Smooth muscle cell of the brain vasculature (primary cell): ENCODE measurements around the gene C6orf15.

Source experiments
- DNase-seq: peaks from one replicate; pipeline ENCODE4 v3.0.0-alpha.2; 2012; ENCODE audit warnings: low read depth, low spot score

The C6orf15 gene

DNA sequence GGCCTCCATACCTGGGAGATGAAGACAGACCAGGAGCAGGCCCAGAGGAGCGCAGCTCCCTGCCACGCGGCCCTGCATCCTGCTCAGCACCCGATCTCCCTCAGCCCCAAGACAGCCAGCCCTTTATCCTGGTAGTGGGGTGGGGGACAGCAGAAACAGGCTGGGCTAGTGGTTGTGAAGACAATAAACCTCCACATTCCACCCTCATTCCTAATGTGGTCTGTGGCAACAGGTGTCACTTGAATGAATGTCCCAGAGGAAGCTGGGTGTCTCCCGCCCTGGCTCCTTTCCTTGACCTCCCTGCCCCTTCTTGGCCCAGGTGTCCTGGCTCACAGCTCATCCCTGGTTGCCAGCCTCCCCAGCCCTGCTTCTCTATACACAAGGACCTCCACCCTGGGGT is at the start of gene C6orf15:
Gene C6orf15, minus strand, starts transcription at position 98 of the 400 bp plus-strand sequence. Its CDS starts 20 bp downstream, at position 78.
- no peak for DNase-seq

DNA sequence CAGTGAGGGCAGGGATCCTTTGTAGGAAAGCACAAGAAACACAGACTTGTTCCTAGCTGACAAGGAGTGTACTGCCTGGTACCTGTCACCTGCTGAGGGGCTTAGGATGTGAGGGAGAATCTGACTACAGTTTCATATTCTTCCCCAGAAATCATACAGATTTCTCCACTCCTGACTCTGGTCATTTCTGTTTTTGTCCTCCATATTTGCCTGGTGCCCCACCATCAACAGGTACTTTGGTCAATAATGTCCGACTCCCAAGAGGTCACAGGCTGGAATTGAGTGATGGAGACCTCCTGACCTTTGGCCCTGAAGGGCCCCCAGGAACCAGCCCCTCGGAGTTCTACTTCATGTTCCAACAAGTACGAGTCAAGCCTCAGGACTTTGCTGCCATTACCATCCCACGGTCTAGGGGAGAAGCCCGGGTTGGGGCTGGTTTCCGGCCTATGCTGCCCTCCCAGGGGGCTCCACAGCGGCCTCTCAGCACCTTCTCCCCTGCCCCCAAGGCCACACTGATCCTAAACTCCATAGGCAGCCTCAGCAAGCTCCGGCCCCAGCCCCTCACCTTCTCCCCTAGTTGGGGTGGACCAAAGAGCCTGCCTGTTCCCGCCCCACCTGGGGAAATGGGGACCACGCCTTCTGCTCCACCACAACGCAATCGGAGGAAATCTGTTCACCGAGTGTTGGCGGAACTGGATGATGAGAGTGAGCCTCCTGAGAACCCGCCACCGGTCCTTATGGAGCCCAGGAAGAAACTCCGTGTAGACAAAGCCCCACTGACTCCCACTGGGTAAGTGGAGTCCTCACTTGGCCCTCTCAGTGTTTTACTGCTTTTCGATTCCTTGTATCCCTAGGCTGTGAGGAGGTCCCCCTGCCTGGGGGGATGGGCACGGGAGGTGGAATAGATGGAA is 49.1 kb upstream of the C6orf15 start:
- no peak for DNase-seq

DNA sequence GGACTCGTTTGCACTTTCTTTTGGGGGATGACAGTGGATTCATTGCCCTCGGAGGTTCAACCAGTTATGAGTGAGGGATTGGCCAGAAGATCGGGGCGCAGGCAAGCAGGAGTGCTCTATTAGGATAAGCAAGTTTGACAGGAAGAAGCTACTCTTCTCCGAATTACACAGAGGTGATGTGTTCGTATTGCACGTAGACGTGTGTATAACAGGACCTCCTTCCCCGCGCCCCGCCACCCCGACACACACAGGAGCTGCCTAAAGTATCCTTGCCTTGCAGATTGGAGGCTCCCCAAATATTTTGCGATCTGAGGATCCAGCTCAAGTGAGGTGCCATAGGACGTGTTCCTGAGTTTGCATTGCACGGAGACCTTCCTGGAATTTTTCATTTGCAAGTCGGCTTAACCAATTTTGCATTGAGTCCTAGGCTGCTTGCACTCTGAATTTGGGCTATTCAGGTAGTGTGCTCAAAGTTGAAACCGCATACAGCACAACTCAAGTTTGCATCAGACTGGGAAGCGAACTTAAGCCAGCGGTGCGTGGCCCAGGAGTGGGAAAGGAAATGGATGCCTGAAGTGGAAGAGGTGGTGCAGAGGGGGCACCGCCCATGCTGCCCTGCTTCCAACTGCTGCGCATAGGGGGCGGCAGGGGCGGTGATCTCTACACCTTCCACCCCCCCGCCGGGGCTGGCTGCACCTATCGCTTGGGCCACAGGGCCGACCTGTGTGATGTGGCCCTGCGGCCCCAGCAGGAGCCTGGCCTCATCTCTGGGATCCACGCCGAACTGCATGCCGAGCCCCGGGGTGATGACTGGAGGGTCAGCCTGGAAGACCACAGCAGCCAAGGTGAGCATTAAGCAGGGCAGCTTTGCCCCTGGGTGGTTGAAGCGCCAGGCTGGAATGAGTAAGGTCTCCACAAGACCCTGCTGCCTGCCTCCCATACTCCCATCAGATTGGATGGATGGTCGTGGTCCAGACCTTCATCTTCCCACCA is 46.8 kb upstream of the C6orf15 start:
- DNase-seq: no peak

DNA sequence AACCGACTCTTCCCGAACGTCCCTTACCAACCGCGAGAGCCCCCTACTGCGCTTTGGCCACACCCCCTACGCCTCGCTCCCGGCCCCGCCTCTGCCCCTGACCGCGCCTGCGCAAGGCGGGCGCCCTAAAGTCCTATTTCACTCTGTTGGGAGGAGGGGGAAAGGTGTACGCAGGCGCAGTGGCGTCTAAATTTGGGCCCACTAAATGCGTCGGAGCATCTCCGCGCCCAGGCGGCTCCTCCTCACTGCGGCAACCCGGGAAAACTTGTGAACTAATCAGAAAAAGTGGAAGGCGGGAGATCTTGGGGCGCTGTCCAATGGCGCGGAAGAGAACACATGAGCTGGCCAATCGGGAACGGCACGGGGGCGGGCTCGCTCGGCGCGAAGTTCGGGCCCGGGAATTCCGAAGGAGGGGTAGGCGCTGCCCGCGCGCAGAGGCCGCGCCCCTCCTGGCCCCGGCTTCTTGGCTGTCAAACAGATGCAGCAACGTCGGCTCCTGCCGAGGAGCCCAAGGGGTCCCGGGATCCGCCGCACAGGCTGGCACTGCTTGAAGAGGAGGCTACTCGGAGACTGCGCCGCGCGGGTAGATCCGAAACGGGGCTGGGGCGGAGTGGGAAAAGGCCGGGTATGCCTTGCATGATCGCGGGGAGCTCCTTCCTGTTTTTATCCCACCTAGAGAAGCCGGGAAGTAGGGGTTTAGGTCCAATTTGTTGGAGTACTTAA is 45.9 kb upstream of the C6orf15 start, which contains the start of gene TCF19:
Gene TCF19, plus strand, starts transcription at position 450 of the 723 bp plus-strand sequence. CDS start 881 bp downstream, outside the sequence.
- peak; percentile 99 for DNase-seq

DNA sequence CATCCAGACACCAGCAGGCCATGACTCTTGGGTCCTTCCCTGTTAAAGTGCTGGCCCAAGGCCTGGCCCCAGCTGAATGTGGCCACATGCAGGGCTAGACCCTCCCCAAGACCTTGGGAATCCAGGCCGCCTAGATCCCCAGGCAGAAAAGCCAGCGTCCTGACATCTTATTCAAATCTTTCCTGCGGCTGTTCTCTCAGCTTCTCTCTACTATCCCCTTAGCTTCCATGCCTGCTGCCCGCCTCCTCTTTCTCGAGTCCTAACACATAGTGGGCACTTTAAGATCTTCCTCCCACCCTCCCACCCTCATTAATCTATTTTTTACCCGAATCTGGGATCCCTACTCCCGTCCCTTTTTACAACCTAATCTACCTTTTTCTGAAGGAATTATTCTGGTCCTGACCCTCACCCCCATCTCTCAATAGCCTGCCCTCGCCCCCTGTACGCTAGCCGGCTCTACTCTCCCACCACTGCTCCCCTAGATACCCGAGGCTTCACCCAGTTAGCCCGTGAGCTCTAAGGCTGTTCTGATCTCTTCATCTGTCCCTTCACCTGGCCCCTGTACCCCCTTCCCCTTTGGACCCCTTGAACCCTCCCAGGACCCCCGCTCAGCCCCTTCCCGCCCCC is 45.3 kb upstream of the C6orf15 start, which contains the start of gene CCHCR1:
Gene CCHCR1, minus strand, starts transcription at position 290 of the 627 bp plus-strand sequence. Its CDS starts 202 bp downstream, at position 88.
- no peak for DNase-seq

DNA sequence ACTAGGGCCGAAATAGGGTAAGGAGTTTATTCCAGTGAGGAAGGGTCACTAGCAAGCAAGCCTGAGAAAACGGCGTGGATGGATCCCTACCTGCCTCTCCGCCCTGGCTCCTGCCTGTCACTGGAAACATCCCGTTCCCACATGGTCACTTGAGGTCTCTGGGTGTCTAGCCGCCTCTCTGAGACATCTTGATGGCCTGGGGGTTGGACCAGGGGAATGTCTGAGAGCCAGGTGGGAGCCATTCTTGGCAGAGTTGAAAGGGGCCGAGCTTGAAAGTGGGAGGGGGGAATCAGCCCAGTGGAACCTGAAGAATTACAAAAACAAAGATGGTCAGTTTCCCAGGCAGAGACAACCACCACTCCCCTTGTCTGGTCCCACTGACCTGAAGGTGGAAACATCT is 44.3 kb upstream of the C6orf15 start:
- no peak for DNase-seq

DNA sequence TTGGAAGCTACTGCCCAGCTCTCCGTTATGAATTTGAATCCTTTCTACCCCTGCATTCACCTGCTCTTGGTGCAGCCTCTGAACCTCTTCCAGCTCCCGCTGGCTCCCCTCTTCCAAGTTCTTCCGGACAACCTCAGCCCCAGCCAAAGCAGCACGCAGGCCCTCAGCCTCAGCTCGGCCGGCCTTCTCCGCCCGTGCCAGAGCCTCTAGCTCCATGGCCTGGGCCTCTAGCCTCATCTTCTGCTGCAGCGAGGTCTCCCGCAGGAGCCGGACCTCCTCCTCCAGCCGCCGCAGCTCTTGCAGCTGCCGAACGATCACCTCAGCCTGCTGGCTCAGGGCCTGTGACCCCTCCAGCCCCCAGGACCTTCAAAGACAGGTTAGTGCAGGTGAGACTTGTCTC is 42.1 kb upstream of the C6orf15 start:
- DNase-seq: no peak

DNA sequence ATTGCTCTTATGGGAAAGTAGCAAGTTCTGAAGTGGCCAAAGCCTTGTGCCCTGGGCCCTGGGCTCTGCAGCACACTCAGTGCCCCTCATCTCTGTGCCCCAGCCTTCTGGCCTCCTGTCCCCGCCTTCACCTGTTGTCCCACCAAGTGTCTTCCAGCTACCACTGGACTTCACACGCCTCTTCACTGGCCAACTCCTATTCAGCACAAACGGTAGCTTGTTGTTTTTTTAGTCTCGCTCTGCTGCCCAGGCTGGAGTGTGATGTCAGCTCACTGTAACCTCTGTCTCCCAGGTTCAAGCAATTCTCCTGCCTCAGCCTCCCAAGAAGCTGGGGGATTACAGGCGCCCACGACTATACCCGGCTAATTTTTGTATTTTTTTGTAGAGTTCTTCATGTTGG is 40.4 kb upstream of the C6orf15 start:
- no peak for DNase-seq

DNA sequence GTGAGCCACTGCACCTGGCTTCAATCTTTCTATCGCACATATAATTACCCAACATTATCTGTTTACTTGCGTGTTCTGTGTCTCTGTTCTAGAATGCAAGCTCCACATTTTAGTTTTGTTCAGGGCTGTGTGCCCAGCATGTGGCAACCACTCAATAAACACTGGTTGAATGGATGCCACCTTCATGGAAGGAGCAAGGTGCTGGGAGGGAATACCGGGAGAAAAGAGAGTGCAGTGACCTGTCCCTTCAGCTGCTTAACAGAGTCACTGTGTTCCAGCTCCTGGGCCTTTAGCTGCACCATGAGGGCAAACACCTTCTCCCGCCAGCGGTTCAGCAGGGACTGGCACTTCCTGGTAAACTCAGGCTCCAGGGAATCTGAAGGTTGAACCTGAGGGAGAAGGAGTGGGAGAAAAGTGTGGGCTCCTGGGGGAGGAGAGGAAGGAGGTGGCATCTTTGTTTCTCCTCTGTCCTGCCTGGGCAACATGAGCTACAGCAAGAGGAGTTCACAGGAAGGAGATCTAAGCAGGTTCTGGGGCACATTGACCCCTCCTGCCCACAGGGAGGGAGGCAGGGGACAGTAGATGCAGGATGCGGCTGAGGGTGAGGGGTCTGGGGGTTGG is 37.6 kb upstream of the C6orf15 start:
- no peak for DNase-seq

DNA sequence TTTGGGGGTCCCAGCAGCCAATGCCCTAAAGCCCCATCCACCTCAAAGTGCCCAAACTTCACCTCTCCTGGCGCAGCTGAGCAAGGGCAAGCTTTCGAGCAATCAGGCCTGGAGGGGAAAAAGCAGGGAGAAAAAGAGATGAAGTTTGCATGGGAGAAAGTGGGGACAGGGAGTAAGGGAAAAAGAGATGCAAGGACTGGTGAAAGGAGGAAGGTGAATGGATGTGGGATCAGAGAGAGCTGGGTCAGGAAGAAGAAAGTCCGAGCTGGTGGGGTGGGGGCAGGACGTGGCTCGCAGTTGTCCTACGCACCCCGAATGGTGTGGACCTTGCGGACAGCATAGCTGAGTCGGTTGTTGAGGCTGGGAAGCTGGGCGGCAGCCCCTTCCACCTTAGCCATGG is 33.0 kb upstream of the C6orf15 start:
- no peak for DNase-seq

DNA sequence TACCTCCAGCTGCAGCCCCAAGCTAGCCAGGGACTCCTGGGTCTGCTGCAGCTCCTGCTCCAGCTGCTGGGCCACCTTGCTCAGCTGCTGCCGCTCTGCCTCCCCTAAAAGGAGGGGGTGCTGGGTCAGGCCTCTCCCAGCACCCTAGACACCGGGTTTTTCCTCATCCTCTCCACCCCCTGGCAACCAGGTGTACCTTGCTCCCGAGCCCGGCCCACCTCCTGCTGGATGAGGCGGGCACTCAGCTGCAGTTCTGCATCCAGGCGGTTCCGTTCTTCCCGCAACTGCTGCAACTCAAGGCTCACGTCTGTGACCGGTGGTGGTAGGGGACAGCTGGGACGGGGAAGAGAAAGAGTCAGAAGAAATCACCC is 32.6 kb upstream of the C6orf15 start:
- DNase-seq: no peak

DNA sequence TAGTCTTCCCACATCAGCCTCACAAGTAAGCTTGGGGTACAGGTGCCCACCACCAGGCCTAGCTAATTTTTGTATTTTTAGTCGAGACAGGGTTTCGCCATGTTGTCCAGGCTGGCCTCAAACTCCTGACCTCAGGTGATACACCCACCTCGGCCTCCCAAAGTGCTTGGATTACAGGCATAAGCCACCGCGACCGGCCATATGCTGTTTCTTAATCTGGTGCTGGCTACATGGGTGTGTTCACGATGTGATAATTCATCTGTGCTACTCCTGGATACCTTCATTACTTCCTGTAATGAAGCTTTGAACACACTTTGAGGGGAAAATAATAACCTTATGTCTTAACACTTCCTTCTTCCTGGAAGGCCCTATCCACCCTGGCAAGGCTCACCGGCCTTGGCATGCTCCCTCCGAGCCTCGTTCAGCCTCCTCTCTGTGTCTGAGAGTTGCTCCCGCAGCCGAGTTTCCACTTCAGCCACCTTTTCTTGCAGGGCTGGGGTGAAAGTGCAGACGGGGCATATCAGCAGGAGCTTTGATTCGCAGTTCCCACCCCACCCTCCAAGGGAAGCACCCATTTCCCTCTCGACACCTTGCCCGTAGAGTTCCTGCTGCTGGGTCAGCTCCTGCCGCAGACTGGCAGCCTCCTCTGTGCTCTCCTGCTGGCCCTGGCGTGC is 32.1 kb upstream of the C6orf15 start:
- no peak for DNase-seq

DNA sequence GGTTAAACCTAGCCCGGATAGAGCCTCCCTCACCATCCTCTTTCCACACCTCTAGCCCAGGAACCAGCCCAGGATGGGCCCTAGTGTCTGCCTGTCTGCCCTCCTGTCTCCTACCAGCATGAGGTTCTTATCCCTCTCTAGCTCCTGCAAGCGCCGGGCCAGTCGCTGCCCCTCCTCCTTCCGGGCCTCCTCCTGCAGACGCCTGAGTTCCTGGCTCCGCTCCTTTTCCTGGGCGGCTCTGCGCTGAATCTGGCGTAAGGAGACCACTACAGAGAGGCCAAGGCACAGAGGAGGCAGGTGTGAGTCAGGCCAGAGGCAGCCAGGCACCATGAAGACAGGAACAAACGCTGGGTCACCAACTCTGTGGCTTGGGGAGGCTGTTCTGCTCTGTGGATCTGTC is 30.8 kb upstream of the C6orf15 start:
- no peak for DNase-seq

DNA sequence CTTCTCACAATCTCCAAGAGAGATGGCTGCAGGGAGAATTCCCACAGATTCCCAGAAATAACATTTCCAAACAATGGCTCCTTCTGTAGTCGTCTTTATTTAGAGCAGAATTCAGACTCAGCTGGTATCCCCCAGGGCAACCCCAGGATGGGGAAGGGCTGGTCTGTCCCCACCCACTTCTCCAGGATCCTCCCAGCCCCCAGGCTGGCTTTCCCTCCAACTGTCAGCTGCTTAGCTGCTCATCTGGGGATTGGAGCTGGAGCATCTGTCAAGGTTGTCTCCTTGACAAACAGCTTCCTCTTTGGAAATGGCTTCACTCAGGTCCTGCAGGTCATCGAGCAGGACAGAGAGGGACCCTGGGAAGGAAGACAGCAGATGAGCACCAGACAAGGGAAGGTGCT is 30.0 kb upstream of the C6orf15 start:
- DNase-seq: no peak

DNA sequence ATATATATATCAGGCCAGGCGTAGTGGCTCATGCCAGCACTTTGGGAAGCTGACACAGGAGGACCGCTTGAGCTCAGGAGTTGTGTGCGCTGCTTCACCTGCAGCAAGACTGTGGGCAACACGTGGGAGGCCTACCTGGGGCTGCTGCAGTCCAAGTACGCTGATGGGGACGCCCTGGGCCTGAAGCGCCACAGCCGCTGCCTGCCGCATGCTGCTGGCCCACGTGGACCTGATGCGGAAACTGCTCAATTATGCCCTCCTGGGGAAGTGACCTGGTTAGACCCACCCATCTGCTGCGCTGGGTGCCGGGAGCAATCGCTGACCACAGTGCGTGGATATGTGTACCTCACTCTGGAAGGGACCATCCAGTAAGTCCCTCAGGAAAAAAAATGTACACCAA is 28.3 kb upstream of the C6orf15 start:
- DNase-seq: no peak

DNA sequence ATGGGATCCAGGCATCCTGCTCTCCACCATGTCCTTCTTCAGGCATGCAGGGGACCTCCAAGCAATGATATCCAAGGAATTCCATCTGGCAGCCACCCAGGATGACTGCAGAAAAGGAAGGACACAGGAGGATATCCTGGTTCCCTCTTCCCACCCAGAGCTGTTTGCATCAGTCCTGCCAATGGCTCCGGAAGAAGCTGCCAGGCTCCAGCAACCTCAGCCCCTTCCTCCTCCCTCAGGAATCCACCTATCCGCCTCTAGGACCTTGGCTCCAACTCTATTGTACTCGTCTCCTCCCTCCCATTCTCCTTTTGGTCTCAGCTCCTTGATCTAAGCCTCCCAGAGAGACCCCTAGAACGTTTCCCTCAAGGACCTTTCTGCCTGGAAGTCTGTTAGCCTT is 27.2 kb upstream of the C6orf15 start:
- no peak for DNase-seq

DNA sequence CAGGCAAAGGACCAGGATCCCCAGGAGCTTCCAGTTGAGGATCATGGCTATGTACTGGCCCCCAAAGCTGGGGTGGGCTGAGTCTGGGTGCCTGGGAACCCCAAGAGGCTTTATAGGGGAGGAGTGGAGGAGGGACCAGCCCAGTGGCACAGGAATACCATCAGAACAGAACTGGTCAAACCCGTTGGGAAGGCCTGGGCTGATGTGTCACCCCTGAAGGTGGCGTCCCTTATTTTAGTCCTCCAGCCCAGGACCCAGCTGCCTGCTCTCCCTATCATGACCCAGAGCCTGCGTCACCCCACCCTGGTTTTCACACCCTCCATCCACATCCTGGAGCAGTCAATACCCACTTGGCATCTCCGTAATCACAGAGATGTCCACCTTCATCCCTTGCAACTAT is 26.6 kb upstream of the C6orf15 start, which contains the start of gene PSORS1C2:
Gene PSORS1C2, minus strand, starts transcription at position 85 of the 400 bp plus-strand sequence. Its CDS starts 40 bp downstream, at position 45.
- DNase-seq: no peak

DNA sequence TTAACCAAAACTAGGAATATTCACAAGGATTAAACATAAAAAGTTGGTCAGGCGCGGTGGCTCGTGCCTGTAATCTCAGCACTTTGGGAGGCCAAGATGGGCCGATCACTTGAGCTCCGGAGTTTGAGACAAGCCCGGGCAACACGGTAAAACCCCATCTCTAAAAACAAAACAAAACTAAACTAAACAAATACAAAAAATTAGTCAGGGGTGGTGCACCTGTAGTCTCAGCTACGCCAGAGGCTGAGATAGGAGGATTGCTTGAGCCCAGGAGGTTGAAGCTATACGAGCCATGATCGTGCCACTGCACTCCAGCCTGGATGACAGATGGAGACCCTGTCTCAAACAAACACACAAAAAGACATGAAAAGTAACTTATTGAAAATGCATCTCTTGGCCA is 23.3 kb upstream of the C6orf15 start:
- no peak for DNase-seq

DNA sequence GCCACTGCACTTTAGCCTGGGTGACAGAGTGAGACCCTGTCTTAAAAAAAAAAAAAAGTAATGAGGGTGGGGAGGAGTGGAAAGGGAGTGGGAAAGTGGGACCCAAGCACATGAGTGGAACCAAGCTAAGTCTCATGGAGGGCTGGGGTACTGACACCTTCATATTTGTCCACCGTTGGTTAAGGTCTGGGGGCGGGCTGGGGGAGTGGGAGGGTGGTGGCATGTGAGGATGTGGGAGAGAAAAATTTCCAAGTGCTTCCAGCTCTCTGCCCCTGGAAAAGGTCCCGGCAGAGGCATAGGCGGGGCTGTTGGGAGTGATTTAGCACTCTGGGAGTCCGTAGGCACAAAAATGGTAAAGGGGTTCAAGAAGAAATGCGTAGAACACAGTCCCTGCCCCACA is 20.4 kb upstream of the C6orf15 start:
- DNase-seq: no peak

DNA sequence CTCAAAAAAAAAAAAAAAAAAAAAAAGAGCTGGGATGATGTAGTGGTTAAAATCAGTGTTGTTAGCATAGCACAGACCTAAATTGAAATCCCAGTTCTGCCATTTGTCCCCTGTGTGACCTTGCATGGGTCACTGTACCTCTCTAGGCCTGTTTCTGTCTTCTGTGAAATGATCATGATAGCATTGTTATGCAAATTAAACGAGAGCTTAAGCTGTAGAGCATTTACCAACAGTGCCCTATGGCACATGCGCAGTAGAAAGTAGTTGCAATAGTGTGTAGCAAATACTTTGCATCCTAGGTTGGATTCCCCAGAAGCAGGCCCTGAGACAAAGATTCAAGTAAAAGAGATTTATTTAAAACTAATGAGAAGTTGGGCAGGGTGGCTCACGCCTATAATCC is 19.2 kb upstream of the C6orf15 start:
- DNase-seq: no peak
